ENCODE data around the gene GRAP2. TPM values are rescaled to one million over a fixed set of nuclear protein-coding genes. Genes with fewer than 3 reads are reported as not detected.
"Not testable (repeated sequence)": the region's sequence is repeated elsewhere in the genome, so short reads cannot be mapped to it uniquely, and the experiment has no call there.

Gene GRAP2
- 0.45 and 0.52 TPM in 2 replicates for total RNA-seq (2014; rRNA removed; shearing (Covaris generic))

DNA sequence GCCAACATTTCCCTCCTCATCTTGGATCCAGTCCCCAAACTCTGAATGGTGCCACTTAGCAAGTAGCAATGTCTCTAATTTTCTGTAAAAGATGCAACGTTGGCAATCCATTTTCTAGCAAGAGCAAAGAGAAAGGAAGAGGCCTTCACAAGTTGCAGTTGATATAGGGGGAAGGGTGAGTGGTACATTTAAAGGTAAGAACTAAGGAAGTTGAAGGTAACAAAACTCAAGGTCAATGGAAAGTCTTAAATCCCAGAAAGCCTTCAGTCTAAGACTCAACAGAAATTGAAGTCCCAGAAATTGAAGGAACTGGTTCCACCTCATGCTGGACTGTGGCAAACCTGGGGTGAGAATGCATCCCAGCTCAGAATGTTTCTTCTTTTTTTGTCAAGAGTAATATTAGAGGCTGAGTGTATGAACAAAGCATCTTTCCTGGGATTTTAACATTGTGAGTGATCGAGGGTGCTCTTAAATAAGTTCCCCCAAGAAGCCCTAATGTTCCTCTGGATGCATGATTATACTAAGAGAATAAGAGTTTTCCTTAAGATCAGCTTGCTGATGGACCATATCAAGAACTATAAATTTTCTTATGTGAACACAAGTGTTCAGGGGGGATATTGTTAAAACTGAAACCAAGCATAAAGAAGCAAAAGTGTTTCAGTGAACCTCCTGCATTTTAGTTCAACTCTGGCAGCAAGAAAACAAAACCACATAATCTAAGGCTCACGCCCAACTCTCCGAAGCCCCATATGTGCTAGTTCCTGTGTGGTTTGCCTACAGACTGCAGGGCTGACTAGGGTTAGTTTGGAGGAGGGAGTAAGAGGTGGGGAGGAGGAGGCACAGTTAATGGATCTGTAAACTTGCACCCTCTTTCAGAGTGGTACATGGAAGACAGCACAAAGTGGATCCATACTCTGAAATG is at the start of gene GRAP2:
Gene GRAP2 (plus strand): TSS at position 779 of the 922 bp plus-strand sequence. CDS start 46,023 bp downstream, outside the sequence.
- Histone ChIP-seq H3K4me3 (ENCODE audit: insufficient read depth, low read depth, low read length) (no peak within 1 kb of the TSS), H3K27me3 (ENCODE audit: control insufficient read depth, insufficient read depth, low read length) (no peaks in the 10 kb centered on the region)

DNA sequence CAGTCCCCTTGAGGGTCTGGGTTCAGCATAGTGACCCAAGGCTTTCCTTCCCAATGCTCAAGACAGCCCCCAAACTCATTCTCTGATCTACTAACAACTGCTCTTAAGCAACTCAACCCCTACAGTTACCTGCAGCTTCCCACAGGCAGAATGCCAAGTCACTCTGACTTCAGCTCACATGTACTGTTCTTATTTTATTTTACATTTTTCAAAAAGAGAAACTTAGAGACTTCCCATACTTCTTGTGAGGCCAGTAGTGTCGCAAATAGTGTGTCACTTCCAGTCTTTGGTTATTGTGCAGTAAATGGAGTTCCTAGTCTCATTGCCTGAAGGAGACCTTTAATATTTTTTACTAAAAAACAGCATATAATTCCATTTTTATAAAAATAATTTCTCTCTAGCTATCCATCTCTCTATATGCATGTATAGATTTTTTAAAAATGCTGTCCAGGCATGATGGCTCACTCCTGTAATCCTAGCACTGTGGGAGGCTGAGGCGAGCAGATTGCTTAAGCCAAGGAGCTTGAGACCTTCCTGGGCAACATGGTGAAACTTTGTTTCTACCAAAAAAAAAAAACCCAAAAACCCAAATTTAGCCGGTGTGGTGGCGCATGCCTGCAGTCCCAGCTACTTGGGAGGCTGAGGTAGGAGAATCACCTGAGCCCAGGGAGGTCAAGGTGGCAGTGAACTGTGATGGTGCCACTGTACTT is 49.1 kb upstream of the GRAP2 start:
- DNase-seq: no peak
- H3K27me3 ChIP-seq (ENCODE audit: control insufficient read depth, insufficient read depth, low read length): no peaks in the 10 kb centered on the region
- H3K4me3 ChIP-seq (ENCODE audit: insufficient read depth, low read depth, low read length): no peak overlapping the region
- no peaks in the 10 kb centered on the region for H3K36me3 ChIP-seq (replicated peaks; ENCODE audit: control insufficient read depth, insufficient read depth, low read length)

More for the DNA sequence above, at the start of gene GRAP2:
- H3K36me3 ChIP-seq (replicated peaks; ENCODE audit: control insufficient read depth, insufficient read depth, low read length): no peaks in the 10 kb centered on the region
- no peak for DNase-seq

DNA sequence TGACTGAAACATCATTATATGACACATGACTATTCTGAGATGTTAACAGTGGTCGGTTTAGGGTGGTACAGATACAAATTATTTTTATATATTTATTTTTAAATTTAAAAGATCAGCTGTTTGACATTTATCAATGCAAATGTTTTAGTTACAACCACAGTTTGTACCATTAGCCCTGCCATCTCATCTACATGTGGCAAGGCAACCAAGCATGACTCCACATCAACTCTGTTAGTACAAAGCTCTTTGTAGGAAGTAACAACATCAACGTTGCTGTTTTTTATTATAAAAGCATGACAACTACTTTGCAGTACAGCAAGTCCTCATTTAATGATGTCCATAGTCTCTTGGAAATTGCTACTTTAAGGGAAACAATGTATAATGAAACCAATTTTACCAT is 48.1 kb upstream of the GRAP2 start:
- no peak for DNase-seq
- H3K36me3 ChIP-seq (replicated peaks; ENCODE audit: control insufficient read depth, insufficient read depth, low read length): no peaks in the 10 kb centered on the region
- H3K4me3 ChIP-seq (ENCODE audit: insufficient read depth, low read depth, low read length): no peak overlapping the region
- H3K27me3 ChIP-seq (ENCODE audit: control insufficient read depth, insufficient read depth, low read length): no peaks in the 10 kb centered on the region

DNA sequence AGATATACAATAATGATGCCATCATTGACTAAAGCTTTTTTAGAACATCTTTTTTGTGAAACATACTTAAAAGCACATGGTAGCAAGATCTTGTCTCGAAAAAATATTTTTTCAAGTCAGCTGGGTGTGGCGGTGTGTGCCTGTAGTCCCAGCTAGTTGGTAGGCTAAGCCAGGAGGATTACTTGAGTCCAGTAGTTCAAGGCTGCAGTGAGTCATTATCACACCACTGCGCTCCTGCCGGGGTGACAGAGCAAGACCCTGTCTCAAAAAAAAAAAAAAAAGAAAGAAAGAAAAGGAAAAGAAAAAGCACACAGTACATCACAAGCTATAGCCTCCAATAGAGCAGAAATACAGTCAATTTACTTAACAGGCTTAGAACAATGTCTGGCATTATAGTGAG is 44.3 kb upstream of the GRAP2 start:
- H3K36me3 ChIP-seq (replicated peaks; ENCODE audit: control insufficient read depth, insufficient read depth, low read length): no peaks in the 10 kb centered on the region
- H3K4me3 ChIP-seq (ENCODE audit: insufficient read depth, low read depth, low read length): no peak overlapping the region
- DNase-seq: no peak
- no peaks in the 10 kb centered on the region for H3K27me3 ChIP-seq (ENCODE audit: control insufficient read depth, insufficient read depth, low read length)

DNA sequence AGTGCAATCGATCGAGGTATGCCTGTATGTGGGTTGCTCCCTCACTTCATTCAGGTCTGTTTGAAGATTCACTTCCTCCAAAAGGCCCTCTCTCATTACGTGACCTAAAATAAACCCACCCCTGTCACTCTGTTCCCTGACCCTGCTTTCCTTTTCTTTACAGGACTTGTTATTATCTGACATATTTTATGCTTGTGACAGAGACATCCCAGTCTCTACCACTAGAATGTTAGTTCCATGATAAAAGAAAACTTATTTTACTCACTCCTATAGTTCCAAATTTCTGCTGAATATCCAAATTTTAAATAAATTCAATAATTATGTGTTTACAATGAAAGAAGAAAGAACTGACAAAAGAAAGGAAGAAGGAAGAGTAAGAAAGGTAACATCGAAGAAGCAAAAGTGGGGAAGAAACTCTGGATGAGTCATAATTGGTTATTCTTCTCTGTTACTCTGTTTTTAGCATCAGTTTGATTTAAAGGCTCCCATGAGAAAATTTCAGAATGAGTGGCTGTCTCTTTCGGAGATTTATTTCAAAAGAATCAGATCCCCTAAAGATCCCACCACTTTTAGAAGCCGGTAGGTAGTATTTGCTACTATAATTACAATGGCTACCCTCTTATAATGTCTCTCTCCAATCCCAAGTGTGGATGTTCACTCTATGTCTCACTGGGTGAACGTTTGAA is 40.8 kb upstream of the GRAP2 start:
- Histone ChIP-seq H3K36me3 (replicated peaks; ENCODE audit: control insufficient read depth, insufficient read depth, low read length) (no peaks in the 10 kb centered on the region), H3K4me3 (ENCODE audit: insufficient read depth, low read depth, low read length) (no peak overlapping the region), H3K27me3 (ENCODE audit: control insufficient read depth, insufficient read depth, low read length) (no peaks in the 10 kb centered on the region)
- no peak for DNase-seq

DNA sequence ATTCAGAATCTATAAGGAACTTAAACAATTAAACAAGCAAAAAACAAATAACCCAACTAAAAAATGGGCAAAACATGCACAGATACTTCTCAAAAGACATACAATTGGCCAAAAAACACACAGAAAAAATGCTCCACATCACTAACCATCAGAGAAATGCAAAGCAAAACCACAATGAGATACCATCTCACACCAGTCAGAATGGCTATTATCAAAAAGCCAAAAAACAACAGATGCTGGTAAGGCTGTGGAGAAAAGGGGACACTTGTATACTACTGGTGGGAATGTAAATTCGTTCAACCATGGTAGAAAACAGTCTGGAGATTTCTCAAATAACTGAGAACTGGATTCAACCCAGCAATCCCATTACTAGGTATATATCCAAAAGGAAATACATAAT is 32.1 kb upstream of the GRAP2 start:
- no peak for DNase-seq

DNA sequence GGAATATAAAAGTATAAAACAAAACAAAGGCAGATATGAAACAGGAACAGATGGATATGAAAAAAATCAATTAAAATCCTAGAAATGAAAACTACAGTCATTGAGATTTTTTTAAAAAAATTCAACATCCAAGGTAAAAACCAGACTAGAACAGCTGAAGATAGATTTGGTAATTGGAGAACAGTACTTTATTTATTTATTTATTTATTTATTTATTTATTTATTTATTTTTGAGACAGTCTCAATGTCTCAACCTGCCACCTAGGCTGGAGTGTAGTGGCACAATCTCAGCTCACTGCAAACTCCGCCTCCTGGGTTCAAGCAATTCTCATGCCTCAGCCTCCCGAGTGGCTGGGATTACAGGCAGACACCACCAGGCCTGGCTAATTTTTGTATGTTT is 31.1 kb upstream of the GRAP2 start:
- not testable (repeated sequence) for H3K36me3 ChIP-seq (replicated peaks; ENCODE audit: control insufficient read depth, insufficient read depth, low read length); H3K4me3 ChIP-seq (ENCODE audit: insufficient read depth, low read depth, low read length)

More for the DNA sequence above, 32.1 kb upstream of the GRAP2 start:
- H3K27me3 ChIP-seq (ENCODE audit: control insufficient read depth, insufficient read depth, low read length): no peaks in the 10 kb centered on the region
- no peak overlapping the region for H3K4me3 ChIP-seq (ENCODE audit: insufficient read depth, low read depth, low read length)
- H3K36me3 ChIP-seq (replicated peaks; ENCODE audit: control insufficient read depth, insufficient read depth, low read length): no peaks in the 10 kb centered on the region

DNA sequence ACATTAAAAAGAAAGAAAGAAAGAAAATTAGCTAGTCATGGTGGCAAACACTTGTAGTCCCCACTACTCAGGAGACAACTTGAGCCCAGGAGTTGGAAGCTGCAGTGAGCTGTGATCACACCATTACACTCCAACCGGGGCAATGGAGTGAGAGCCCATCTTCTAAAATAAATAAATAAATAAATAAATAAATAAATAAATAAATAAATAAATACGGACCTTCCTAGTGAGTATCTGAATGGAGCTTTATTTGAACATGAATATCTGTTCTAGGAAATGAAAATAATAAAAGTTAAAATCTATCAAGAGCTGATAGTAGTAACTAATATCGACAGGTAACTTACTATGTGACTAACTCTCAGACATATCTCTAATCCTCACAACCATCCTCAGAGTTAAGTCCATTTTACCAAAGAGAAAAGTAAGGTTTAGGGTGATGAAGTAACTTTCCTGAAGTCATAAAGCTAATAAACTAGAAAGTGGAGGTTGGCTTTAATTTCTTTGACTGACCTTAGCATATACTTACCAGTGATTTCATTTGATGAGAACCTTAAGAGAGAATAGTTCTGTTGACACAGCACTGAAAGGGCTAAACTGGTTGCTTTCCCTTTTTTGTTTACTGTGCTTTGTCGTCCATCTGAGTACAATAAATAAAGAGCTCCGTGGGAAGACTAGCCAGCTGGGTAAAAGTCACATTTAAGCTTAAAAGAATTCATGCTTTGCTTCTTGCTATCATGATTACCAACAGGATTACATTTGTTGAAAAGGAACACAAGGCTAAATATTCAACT is 29.7 kb upstream of the GRAP2 start:
- Histone ChIP-seq H3K27me3 (ENCODE audit: control insufficient read depth, insufficient read depth, low read length) (no peaks in the 10 kb centered on the region), H3K36me3 (replicated peaks; ENCODE audit: control insufficient read depth, insufficient read depth, low read length) (no peaks in the 10 kb centered on the region), H3K4me3 (ENCODE audit: insufficient read depth, low read depth, low read length) (no peak overlapping the region)
- no peak for DNase-seq

More for the DNA sequence above, 31.1 kb upstream of the GRAP2 start:
- not testable (repeated sequence) for DNase-seq; H3K27me3 ChIP-seq (ENCODE audit: control insufficient read depth, insufficient read depth, low read length)

DNA sequence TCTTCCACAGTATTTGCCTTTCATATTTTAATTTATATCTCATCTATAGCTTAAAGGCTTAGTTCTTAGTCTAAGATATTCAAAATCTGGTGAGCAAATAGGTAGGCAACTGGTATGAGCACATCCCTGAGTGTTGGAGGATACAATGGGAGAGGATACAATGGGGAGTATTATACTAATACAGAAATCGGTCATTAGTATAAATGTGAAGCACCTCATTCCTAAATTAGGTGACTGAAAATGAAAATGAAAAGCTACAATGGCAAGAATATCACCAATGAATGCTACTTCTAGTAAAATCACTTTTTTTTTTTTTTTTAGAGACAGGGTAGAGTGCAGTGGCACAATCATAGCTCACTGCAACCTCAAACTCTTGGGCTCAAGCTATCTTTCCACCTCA is 28.3 kb upstream of the GRAP2 start:
- Histone ChIP-seq H3K27me3 (ENCODE audit: control insufficient read depth, insufficient read depth, low read length) (no peaks in the 10 kb centered on the region), H3K36me3 (replicated peaks; ENCODE audit: control insufficient read depth, insufficient read depth, low read length) (no peaks in the 10 kb centered on the region), H3K4me3 (ENCODE audit: insufficient read depth, low read depth, low read length) (no peak overlapping the region)
- no peak for DNase-seq

DNA sequence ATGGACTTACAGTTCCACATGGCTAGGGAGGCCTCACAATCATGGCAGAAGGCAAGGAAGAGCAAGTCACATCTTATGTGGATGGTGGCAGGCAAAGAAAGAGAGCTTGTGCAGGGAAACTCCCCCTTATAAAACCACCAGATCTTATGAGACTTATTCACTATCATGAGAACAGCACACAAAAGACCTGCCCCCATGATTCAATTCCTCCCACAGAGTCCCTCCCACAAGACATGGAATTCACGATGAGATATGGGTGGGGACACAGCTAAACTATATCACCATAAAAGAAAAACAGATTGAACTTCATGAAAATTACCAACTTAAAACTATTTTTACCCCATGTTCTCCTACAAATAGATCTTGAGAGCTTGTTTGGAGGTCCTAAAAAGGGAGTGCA is 26.9 kb upstream of the GRAP2 start:
- no peaks in the 10 kb centered on the region for H3K27me3 ChIP-seq (ENCODE audit: control insufficient read depth, insufficient read depth, low read length)
- no peaks in the 10 kb centered on the region for H3K36me3 ChIP-seq (replicated peaks; ENCODE audit: control insufficient read depth, insufficient read depth, low read length)
- no peak for DNase-seq
- H3K4me3 ChIP-seq (ENCODE audit: insufficient read depth, low read depth, low read length): no peak overlapping the region

DNA sequence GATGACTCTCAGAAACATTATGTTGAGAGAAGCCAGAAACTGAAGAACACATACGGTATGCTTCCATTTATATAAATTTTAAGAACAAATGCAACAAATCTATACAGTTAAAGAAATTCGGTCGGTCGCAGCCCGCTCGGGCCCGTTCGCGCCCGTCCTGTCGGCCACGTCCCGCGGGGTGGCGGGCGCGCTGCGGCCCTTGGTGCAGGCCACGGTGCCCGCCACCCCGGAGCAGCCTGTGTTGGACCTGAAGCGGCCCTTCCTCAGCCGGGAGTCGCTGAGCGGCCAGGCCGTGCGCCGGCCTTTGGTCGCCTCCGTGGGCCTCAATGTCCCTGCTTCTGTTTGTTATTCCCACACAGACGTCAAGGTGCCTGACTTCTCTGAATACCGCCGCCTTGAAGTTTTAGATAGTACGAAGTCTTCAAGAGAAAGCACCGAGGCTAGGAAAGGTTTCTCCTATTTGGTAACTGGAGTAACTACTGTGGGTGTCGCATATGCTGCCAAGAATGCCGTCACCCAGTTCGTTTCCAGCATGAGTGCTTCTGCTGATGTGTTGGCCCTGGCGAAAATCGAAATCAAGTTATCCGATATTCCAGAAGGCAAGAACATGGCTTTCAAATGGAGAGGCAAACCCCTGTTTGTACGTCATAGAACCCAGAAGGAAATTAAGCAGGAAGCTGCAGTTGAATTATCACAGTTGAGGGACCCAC is 25.6 kb upstream of the GRAP2 start:
- peak overlapping the region; percentile 19; the same call in 1 of the 2 replicates for H3K4me3 ChIP-seq (ENCODE audit: insufficient read depth, low read depth, low read length)
- not testable (repeated sequence) for H3K27me3 ChIP-seq (ENCODE audit: control insufficient read depth, insufficient read depth, low read length)

DNA sequence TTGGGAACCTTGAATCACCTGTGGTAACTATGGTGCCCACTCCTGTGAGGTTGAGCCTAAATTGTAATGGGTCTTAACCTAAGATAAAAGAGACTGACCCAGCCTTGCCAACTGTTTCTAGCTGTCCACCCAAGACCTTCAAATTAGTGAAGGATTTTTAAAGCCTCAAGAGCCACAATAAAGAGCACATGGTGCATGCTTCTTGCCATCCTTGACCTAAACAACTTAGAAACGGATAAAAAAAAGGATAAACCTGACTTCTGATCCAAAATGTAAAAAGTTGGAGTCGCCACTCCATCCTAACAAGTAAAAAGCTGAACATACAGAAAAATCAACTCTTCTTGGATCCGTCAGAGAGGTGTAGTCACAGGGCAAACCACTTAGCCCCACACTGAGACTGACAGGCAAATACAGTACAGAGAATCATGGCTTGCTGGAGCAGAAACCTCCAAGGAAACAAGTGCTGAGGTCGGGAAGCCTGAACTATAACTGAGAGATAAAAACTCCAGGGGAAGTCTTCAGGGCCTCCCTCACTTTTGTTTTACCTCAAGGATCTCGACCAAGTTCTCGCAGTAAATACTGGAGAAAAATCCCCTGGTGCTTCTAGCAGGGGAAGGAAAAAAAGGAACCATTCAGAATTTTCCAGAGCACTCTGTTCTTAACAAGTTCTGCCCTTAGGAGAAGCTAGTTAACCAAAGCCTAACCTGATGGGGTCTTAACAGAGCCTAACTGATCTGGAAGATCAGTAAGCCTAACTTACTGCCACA is 23.6 kb upstream of the GRAP2 start:
- Histone ChIP-seq H3K36me3 (replicated peaks; ENCODE audit: control insufficient read depth, insufficient read depth, low read length) (no peaks in the 10 kb centered on the region), H3K27me3 (ENCODE audit: control insufficient read depth, insufficient read depth, low read length) (no peaks in the 10 kb centered on the region), H3K4me3 (ENCODE audit: insufficient read depth, low read depth, low read length) (no peak overlapping the region)
- no peak for DNase-seq

More for the DNA sequence above, 25.6 kb upstream of the GRAP2 start:
- DNase-seq; H3K36me3 ChIP-seq (replicated peaks; ENCODE audit: control insufficient read depth, insufficient read depth, low read length): not testable (repeated sequence)

DNA sequence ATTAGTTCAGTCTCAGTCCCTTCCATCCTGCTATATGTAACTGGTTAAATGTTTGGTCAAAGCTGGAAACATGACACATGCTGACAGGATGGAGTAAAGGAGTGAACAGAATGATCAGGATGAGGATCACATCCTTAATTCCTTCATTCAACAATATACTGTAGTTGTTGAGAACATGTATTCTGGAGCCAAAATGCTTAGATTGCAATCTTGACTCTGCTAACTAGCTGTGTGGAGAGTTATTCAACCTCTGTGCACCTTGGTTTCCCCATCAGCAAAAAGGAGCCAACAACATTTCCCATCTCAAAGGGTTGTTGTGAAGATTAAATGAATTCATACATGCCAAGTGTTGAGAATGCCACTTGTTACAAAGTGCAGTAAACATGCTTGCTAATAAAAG is 20.2 kb upstream of the GRAP2 start:
- Histone ChIP-seq H3K27me3 (ENCODE audit: control insufficient read depth, insufficient read depth, low read length) (no peaks in the 10 kb centered on the region), H3K36me3 (replicated peaks; ENCODE audit: control insufficient read depth, insufficient read depth, low read length) (no peaks in the 10 kb centered on the region), H3K4me3 (ENCODE audit: insufficient read depth, low read depth, low read length) (no peak overlapping the region)
- no peak for DNase-seq
